Activated CD8-positive, alpha-beta memory T cell treated with anti-CD3 and anti-CD28 coated beads, Interleukin-2, amount 50 U/mL, for 24 hours (primary cell): ENCODE data around the gene RTL9.
"Not testable (repeated sequence)": the region's sequence is repeated elsewhere in the genome, so short reads cannot be mapped to it uniquely, and the experiment has no call there.

ENCODE experiments used
- DNase-seq: peaks from one replicate; pipeline ENCODE4 v3.0.0-alpha.2; 2020; ENCODE audit errors: extremely low read depth

RTL9 gene

DNA sequence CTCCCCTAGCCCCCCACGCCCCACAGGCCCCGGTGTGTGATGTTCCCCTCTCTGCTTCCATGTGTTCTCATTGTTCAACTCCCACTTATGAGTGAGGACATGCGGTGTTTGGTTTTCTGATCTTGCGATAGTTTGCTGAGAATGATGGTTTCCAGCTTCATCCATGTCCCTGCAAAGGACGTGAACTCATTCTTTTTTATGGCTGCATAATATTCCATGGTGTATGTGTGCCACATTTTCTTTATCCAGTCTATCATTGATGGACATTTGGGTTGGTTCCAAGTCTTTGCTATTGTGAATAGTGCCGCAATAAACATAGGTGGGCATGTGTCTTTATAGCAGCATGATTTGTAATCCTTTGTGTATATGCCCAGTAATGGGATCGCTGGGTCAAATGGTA is 47.6 kb downstream of the RTL9 start:
- DNase-seq: not testable (repeated sequence)

DNA sequence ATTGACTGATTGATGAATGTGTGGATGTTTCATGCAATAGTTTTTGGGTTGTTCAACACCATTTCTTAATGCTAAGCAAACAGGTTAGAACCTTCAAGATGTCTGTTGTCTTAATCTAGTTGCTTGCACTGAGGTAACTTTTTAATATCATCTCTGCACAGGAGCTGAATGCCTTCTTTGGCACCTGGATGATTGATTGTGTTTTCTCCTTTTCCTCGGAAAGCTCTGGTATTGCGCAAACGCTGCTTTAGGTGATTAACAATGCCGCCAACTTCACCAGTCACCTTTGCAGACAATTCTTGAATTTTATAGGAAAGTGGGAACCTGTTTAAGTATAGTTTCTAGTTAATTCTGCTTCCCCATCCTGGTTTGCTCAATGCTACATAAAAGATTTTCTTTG is 48.2 kb downstream of the RTL9 start:
- no peak for DNase-seq

DNA sequence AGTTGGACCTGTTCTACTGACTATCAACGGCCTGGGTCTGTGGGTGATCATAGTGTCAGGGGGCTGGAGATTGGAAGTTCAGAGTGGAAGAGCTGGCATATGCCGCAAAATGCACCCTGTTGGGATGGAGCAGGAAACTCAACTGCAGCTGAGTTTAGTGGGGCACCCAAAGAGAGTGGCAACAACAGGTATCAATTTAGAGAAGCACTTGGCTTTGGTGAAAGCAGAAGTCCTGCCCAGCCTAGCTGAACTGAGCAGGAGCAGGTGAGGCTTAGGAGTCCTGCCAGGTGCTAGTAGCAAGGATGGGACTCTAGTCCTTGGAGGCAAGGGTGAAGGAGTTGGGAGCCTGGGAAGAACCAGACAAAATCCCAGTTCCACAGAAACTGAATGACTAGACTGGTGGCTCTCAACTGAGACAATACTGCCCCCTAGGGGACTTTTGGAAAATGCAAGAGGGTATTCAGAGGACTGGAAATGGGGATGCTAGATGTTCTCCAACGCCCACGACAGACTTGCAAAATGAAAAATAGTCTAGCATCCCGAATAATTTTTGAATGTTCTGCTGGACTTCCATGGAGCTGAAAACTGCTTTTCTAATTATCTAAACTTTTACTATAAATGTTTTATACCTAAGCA is 49.4 kb downstream of the RTL9 start:
- no peak for DNase-seq
